ENCODE data around the gene SLC7A9. TPM values are rescaled to one million over a fixed set of nuclear protein-coding genes. Genes with fewer than 3 reads are reported as not detected.
"Not testable (repeated sequence)": the region's sequence is repeated elsewhere in the genome, so short reads cannot be mapped to it uniquely, and the experiment has no call there.

The SLC7A9 gene
- total RNA-seq, 2 experiments from 2014 or later, result not detected

GRCh38 chr19:32843716-32844245 is 25.8 kb downstream of the SLC7A9 start:
- Histone ChIP-seq H2AFZ (ENCODE audit: low read length) (no peak overlapping the region), H4K20me1 (ENCODE audit: insufficient read depth, low read length) (no peaks in the 10 kb centered on the region), H3K9me3 (ENCODE audit: low read length) (no peaks in the 10 kb centered on the region), H3K36me3 (ENCODE audit: insufficient read depth, low read length) (no peaks in the 10 kb centered on the region), H3K79me2 (ENCODE audit: insufficient read depth, low read depth, low read length) (no peaks in the 10 kb centered on the region), H3K9me2 (ENCODE audit: insufficient read depth, low read length) (no peaks in the 10 kb centered on the region), H3K27ac (ENCODE audit: low read depth, low read length, poor library complexity, severe bottlenecking) (no peak overlapping the region), H3K4me1 (ENCODE audit: insufficient read depth, low read length, poor library complexity, severe bottlenecking) (no peaks in the 10 kb centered on the region), H3K4me2 (ENCODE audit: low read length) (no peak overlapping the region), H3K4me3 (ENCODE audit: low read depth, low read length, poor library complexity, severe bottlenecking) (no peak overlapping the region)
- no peak for DNase-seq (ENCODE audit: low spot score)
- ChIA-PET CTCF (ENCODE audit: unreplicated experiment) (no interaction called here), POLR2A (no interaction called here)
- intact Hi-C loops (cut with micrococcal nuclease; ENCODE audit: unreplicated experiment), result no loop called here
- no TSS peak for BruUV-seq (replicated peaks)
- no peak for TF ChIP-seq EZH2phosphoT487 (IDR thresholded peaks at IDR 0.05; ENCODE audit: borderline replicate concordance, low read depth, low read length)
- no peak for TF ChIP-seq CTCF (conservative IDR thresholded peaks at IDR 0.05; ENCODE audit: low read length)

- CTCF ChIA-PET (ENCODE audit: unreplicated experiment), result no interaction called here
- no peak overlapping the region for H3K4me2 ChIP-seq (ENCODE audit: low read length)
- H3K9me2 ChIP-seq (ENCODE audit: insufficient read depth, low read length), result no peaks in the 10 kb centered on the region
- no peak overlapping the region for H3K27ac ChIP-seq (ENCODE audit: low read depth, low read length, poor library complexity, severe bottlenecking)
- POLR2A ChIA-PET, result interaction anchor here (1.7 kb wide), 1 partner anchor 12 kb away, joined by 3 read pairs; no protein-coding TSS in a partner anchor
- H4K20me1 ChIP-seq (ENCODE audit: insufficient read depth, low read length), result no peaks in the 10 kb centered on the region
- intact Hi-C loops (cut with micrococcal nuclease; ENCODE audit: unreplicated experiment), result no loop called here
- TF ChIP-seq CTCF (conservative IDR thresholded peaks at IDR 0.05; ENCODE audit: low read length) (no peak), EZH2phosphoT487 (IDR thresholded peaks at IDR 0.05; ENCODE audit: borderline replicate concordance, low read depth, low read length) (no peak)
- DNase-seq (ENCODE audit: low spot score), result no peak
- H3K9me3 ChIP-seq (ENCODE audit: low read length), result no peaks in the 10 kb centered on the region
- H3K4me1 ChIP-seq (ENCODE audit: insufficient read depth, low read length, poor library complexity, severe bottlenecking), result no peaks in the 10 kb centered on the region
- H3K4me3 ChIP-seq (ENCODE audit: low read depth, low read length, poor library complexity, severe bottlenecking), result no peak overlapping the region
- no peaks in the 10 kb centered on the region for H3K36me3 ChIP-seq (ENCODE audit: insufficient read depth, low read length)
- H2AFZ ChIP-seq (ENCODE audit: low read length), result no peak overlapping the region
- H3K79me2 ChIP-seq (ENCODE audit: insufficient read depth, low read depth, low read length), result no peaks in the 10 kb centered on the region
- BruUV-seq (replicated peaks), result no TSS peak
These were observed 27.5 kb downstream of the SLC7A9 start for GRCh38 chr19:32842061-32842460.

- no peak for DNase-seq (ENCODE audit: low spot score)
- ChIA-PET POLR2A (no interaction called here), CTCF (ENCODE audit: unreplicated experiment) (no interaction called here)
- Histone ChIP-seq H3K9me3 (ENCODE audit: low read length) (no peaks in the 10 kb centered on the region), H3K4me1 (ENCODE audit: insufficient read depth, low read length, poor library complexity, severe bottlenecking) (no peaks in the 10 kb centered on the region), H3K27ac (ENCODE audit: low read depth, low read length, poor library complexity, severe bottlenecking) (no peak overlapping the region), H3K4me3 (ENCODE audit: low read depth, low read length, poor library complexity, severe bottlenecking) (no peak overlapping the region), H2AFZ (ENCODE audit: low read length) (no peak overlapping the region), H4K20me1 (ENCODE audit: insufficient read depth, low read length) (no peaks in the 10 kb centered on the region), H3K36me3 (ENCODE audit: insufficient read depth, low read length) (no peaks in the 10 kb centered on the region), H3K79me2 (ENCODE audit: insufficient read depth, low read depth, low read length) (no peaks in the 10 kb centered on the region), H3K9me2 (ENCODE audit: insufficient read depth, low read length) (no peaks in the 10 kb centered on the region), H3K4me2 (ENCODE audit: low read length) (no peak overlapping the region)
- no peak for TF ChIP-seq EZH2phosphoT487 (IDR thresholded peaks at IDR 0.05; ENCODE audit: borderline replicate concordance, low read depth, low read length)
- no peak for TF ChIP-seq CTCF (conservative IDR thresholded peaks at IDR 0.05; ENCODE audit: low read length)
- no TSS peak for BruUV-seq (replicated peaks)
- intact Hi-C loops (cut with micrococcal nuclease; ENCODE audit: unreplicated experiment), result no loop called here
These were observed 32.0 kb downstream of the SLC7A9 start for GRCh38 chr19:32837531-32837930.

- DNase-seq (ENCODE audit: low spot score); H3K4me1 ChIP-seq (ENCODE audit: insufficient read depth, low read length, poor library complexity, severe bottlenecking); POLR2A ChIA-PET; H3K4me2 ChIP-seq (ENCODE audit: low read length); H3K9me3 ChIP-seq (ENCODE audit: low read length); H3K79me2 ChIP-seq (ENCODE audit: insufficient read depth, low read depth, low read length); H3K9me2 ChIP-seq (ENCODE audit: insufficient read depth, low read length); H3K27ac ChIP-seq (ENCODE audit: low read depth, low read length, poor library complexity, severe bottlenecking); intact Hi-C loops (cut with micrococcal nuclease; ENCODE audit: unreplicated experiment); H4K20me1 ChIP-seq (ENCODE audit: insufficient read depth, low read length); H3K36me3 ChIP-seq (ENCODE audit: insufficient read depth, low read length); H3K4me3 ChIP-seq (ENCODE audit: low read depth, low read length, poor library complexity, severe bottlenecking); BruUV-seq (replicated peaks); CTCF ChIA-PET (ENCODE audit: unreplicated experiment); H2AFZ ChIP-seq (ENCODE audit: low read length): not testable (repeated sequence)
These were observed 36.2 kb downstream of the SLC7A9 start for GRCh38 chr19:32833388-32833787.
